HEK293 (cell line): Measurements from ENCODE around the gene LRBA.

ENCODE experiments used
- CTCF ChIA-PET: fragments of 350-600 bp; formaldehyde crosslinking; extraction: SDS; loops from one replicate; lab custom pipeline; 2021; ENCODE audit warnings: antibody characterized with exemption; lab: Yijun Ruan, JAX
- POLR2A ChIA-PET: fragments of 300-600 bp; formaldehyde crosslinking; extraction: SDS; loops from one replicate; lab custom pipeline; 2020; ENCODE audit warnings: antibody characterized with exemption, inconsistent platforms; lab: Yijun Ruan, JAX
- H3K27ac ChIP-seq: fragments of 200-500 bp; sonication (Bioruptor generic); 2 replicates; pipeline ENCODE4 v1.5.1; 2014; ENCODE audit warnings: low read depth, low read length, control low read depth, inconsistent platforms; ENCODE audit errors: extremely low read depth
- H3K36me3 ChIP-seq, 2 experiments: fragments of 200-500 bp in 1 of 2; sonication (Bioruptor generic) in 1 of 2; 1 replicate in 1 of 2; 2 replicates in 1 of 2; pipeline ENCODE4 v1.5.1; 2014 to 2017; ENCODE audit warnings: inconsistent platforms in 2 of 2, low read length in 2 of 2; ENCODE audit not compliant: control insufficient read depth in 2 of 2, insufficient read depth in 1 of 2
- H3K4me1 ChIP-seq: fragments of 200-500 bp; sonication (Bioruptor generic); 2 replicates; pipeline ENCODE4 v1.5.1; 2014; ENCODE audit warnings: mild to moderate bottlenecking, low read length, inconsistent platforms; ENCODE audit not compliant: control insufficient read depth, insufficient read depth
- H3K4me3 ChIP-seq: 2 replicates; pipeline ENCODE4 v1.5.1; 2011; ENCODE audit warnings: low read depth, mild to moderate bottlenecking, control low read depth, low read length, moderate library complexity
- H3K9me3 ChIP-seq: fragments of 200-500 bp; sonication (Bioruptor generic); 2 replicates; pipeline ENCODE4 v1.5.1; 2014; ENCODE audit warnings: low read depth, low read length, inconsistent platforms; ENCODE audit not compliant: control insufficient read depth, insufficient read depth
- EGR2 ChIP-seq: fragments of 450-650 bp; formaldehyde crosslinking; IDR thresholded peaks from 2 replicates; pipeline ENCODE4 v1.5.1; 2016; ENCODE audit warnings: low read depth, missing biosample characterization, missing genetic modification characterization
- GFI1B ChIP-seq: fragments of 450-650 bp; formaldehyde crosslinking; IDR thresholded peaks from 2 replicates; pipeline ENCODE4 v1.5.1; 2016; ENCODE audit warnings: missing biosample characterization, missing genetic modification characterization
- GLI2 ChIP-seq: fragments of 450-650 bp; formaldehyde crosslinking; IDR thresholded peaks from 2 replicates; pipeline ENCODE4; 2017; ENCODE audit warnings: missing biosample characterization, missing genetic modification characterization, low read depth, borderline replicate concordance
- GLI4 ChIP-seq: fragments of 450-650 bp; formaldehyde crosslinking; IDR thresholded peaks from 2 replicates; pipeline ENCODE4 v1.5.1; 2016; ENCODE audit warnings: missing biosample characterization, missing genetic modification characterization
- HOXA7 ChIP-seq: sonication (generic); formaldehyde crosslinking; IDR thresholded peaks from 2 replicates; pipeline ENCODE4 v1.8.1; 2022; ENCODE audit warnings: missing genetic modification reagents, borderline replicate concordance
- KLF1 ChIP-seq: fragments of 450-650 bp; formaldehyde crosslinking; IDR thresholded peaks from 2 replicates; pipeline ENCODE4 v1.5.1; 2016; ENCODE audit warnings: missing biosample characterization, missing genetic modification characterization
- KLF7 ChIP-seq: fragments of 450-650 bp; formaldehyde crosslinking; IDR thresholded peaks from 2 replicates; pipeline ENCODE4 v1.5.1; 2016; ENCODE audit warnings: missing biosample characterization, missing genetic modification characterization, borderline replicate concordance
- SP3 ChIP-seq: fragments of 450-650 bp; formaldehyde crosslinking; IDR thresholded peaks from 2 replicates; pipeline ENCODE4 v1.5.1; 2016; ENCODE audit warnings: missing biosample characterization, missing genetic modification characterization
- ZBTB1 ChIP-seq: fragments of 450-650 bp; formaldehyde crosslinking; IDR thresholded peaks from 2 replicates; pipeline ENCODE4 v1.5.1; 2016; ENCODE audit warnings: missing biosample characterization, missing genetic modification characterization
- ZBTB8A ChIP-seq: fragments of 450-650 bp; formaldehyde crosslinking; IDR thresholded peaks from 2 replicates; pipeline ENCODE4 v1.5.1; 2016; ENCODE audit warnings: missing biosample characterization, missing genetic modification characterization
- ZFP3 ChIP-seq: fragments of 450-650 bp; formaldehyde crosslinking; IDR thresholded peaks from 2 replicates; pipeline ENCODE4 v1.5.1; 2016; ENCODE audit warnings: low read depth, missing biosample characterization, missing genetic modification characterization
- ZNF10 ChIP-seq: fragments of 450-650 bp; formaldehyde crosslinking; IDR thresholded peaks from 2 replicates; pipeline ENCODE4 v1.5.1; 2017; ENCODE audit warnings: missing biosample characterization, missing genetic modification characterization
- ZNF155 ChIP-seq: fragments of 450-650 bp; formaldehyde crosslinking; IDR thresholded peaks from 2 replicates; pipeline ENCODE4 v1.5.1; 2016; ENCODE audit warnings: missing biosample characterization, missing genetic modification characterization
- ZNF175 ChIP-seq: fragments of 450-650 bp; formaldehyde crosslinking; IDR thresholded peaks from 2 replicates; pipeline ENCODE4 v1.5.1; 2016; ENCODE audit warnings: missing biosample characterization, missing genetic modification characterization
- ZNF19 ChIP-seq: fragments of 450-650 bp; formaldehyde crosslinking; IDR thresholded peaks from 2 replicates; pipeline ENCODE4; 2016; ENCODE audit warnings: missing biosample characterization, missing genetic modification characterization, low read depth
- ZNF335 ChIP-seq: fragments of 450-650 bp; formaldehyde crosslinking; conservative IDR thresholded peaks from 2 replicates; pipeline ENCODE4 v1.5.1; 2016; ENCODE audit warnings: missing biosample characterization, missing genetic modification characterization
- ZNF37A ChIP-seq: fragments of 450-650 bp; IDR thresholded peaks from 2 replicates; pipeline ENCODE4 v1.5.1; 2018; ENCODE audit warnings: missing biosample characterization, missing genetic modification characterization
- ZNF391 ChIP-seq: fragments of 450-650 bp; formaldehyde crosslinking; IDR thresholded peaks from 2 replicates; pipeline ENCODE4 v1.5.1; 2016; ENCODE audit warnings: low read depth, missing biosample characterization, missing genetic modification characterization, borderline replicate concordance
- ZNF529 ChIP-seq: fragments of 450-650 bp; formaldehyde crosslinking; IDR thresholded peaks from 2 replicates; pipeline ENCODE4 v1.5.1; 2017; ENCODE audit warnings: missing genetic modification characterization, missing biosample characterization; ENCODE audit not compliant: insufficient replicate concordance
- ZNF530 ChIP-seq: fragments of 450-650 bp; formaldehyde crosslinking; IDR thresholded peaks from 2 replicates; pipeline ENCODE4 v1.5.1; 2016; ENCODE audit warnings: low read depth, missing biosample characterization, missing genetic modification characterization
- ZNF549 ChIP-seq: fragments of 450-650 bp; IDR thresholded peaks from 2 replicates; pipeline ENCODE4 v1.5.1; 2018; ENCODE audit warnings: missing biosample characterization, missing genetic modification characterization, mild to moderate bottlenecking, inconsistent platforms, moderate library complexity
- ZNF623 ChIP-seq: fragments of 450-650 bp; formaldehyde crosslinking; IDR thresholded peaks from 2 replicates; pipeline ENCODE4 v1.5.1; 2016; ENCODE audit warnings: missing biosample characterization, missing genetic modification characterization
- ZNF670 ChIP-seq: fragments of 450-650 bp; formaldehyde crosslinking; IDR thresholded peaks from 2 replicates; pipeline ENCODE4 v1.5.1; 2016; ENCODE audit warnings: missing biosample characterization, missing genetic modification characterization, low read depth
- ZNF707 ChIP-seq: fragments of 450-650 bp; formaldehyde crosslinking; IDR thresholded peaks from 2 replicates; pipeline ENCODE4 v1.5.1; 2016; ENCODE audit warnings: missing biosample characterization, missing genetic modification characterization
- TF ChIP-seq, protein P1 (sequence below): fragments of 450-650 bp; formaldehyde crosslinking; IDR thresholded peaks from 2 replicates; pipeline ENCODE4 v1.5.1; 2016; ENCODE audit warnings: missing biosample characterization, missing genetic modification characterization, borderline replicate concordance
- TF ChIP-seq, protein P2 (sequence below): fragments of 450-650 bp; formaldehyde crosslinking; IDR thresholded peaks from 2 replicates; pipeline ENCODE4 v1.5.1; 2016; ENCODE audit warnings: missing biosample characterization, missing genetic modification characterization
- TF ChIP-seq, protein P3 (sequence below): fragments of 450-650 bp; formaldehyde crosslinking; IDR thresholded peaks from 2 replicates; pipeline ENCODE4 v1.5.1; 2016; ENCODE audit warnings: missing biosample characterization, missing genetic modification characterization, borderline replicate concordance

Gene LRBA

DNA sequence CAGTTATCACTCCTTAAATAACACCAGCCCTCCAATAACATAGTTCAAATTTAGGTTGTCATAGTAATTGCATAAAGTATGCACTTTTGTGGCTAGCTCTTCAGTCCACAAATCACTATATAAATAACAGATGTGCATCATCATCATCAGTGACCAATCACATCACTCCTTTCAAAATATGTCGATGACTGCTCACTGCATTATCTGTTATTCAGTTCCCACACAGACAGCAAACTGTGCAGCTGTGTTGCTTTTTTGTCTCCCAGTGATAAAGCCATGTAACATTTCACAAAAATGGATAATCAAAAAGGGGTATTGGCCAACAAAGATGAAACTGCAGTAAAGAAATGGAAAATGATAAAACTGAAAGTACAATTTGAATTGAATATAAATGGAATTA lies 731.4 kb downstream of the LRBA start:
- 0 out of 2 replicates have a peak, but pooled peaks cover 2% of the 10 kb centered on the region for H3K4me1 ChIP-seq
- POLR2A ChIA-PET, result no interaction called here
- H3K9me3 ChIP-seq, result no peaks in the 10 kb centered on the region
- no peak overlapping the region for H3K27ac ChIP-seq
- no peak for TF ChIP-seq ZNF10 (tag by site-specific recombination)
- no peak for TF ChIP-seq KLF1 (tag by site-specific recombination)
- TF ChIP-seq GLI2, result no peak
- TF ChIP-seq ZNF529 (tag by site-specific recombination), result no peak
- TF ChIP-seq GFI1B (tag by site-specific recombination), result no peak
- no peak for TF ChIP-seq ZNF19 (tag by site-specific recombination)
- TF ChIP-seq, protein P1, sequence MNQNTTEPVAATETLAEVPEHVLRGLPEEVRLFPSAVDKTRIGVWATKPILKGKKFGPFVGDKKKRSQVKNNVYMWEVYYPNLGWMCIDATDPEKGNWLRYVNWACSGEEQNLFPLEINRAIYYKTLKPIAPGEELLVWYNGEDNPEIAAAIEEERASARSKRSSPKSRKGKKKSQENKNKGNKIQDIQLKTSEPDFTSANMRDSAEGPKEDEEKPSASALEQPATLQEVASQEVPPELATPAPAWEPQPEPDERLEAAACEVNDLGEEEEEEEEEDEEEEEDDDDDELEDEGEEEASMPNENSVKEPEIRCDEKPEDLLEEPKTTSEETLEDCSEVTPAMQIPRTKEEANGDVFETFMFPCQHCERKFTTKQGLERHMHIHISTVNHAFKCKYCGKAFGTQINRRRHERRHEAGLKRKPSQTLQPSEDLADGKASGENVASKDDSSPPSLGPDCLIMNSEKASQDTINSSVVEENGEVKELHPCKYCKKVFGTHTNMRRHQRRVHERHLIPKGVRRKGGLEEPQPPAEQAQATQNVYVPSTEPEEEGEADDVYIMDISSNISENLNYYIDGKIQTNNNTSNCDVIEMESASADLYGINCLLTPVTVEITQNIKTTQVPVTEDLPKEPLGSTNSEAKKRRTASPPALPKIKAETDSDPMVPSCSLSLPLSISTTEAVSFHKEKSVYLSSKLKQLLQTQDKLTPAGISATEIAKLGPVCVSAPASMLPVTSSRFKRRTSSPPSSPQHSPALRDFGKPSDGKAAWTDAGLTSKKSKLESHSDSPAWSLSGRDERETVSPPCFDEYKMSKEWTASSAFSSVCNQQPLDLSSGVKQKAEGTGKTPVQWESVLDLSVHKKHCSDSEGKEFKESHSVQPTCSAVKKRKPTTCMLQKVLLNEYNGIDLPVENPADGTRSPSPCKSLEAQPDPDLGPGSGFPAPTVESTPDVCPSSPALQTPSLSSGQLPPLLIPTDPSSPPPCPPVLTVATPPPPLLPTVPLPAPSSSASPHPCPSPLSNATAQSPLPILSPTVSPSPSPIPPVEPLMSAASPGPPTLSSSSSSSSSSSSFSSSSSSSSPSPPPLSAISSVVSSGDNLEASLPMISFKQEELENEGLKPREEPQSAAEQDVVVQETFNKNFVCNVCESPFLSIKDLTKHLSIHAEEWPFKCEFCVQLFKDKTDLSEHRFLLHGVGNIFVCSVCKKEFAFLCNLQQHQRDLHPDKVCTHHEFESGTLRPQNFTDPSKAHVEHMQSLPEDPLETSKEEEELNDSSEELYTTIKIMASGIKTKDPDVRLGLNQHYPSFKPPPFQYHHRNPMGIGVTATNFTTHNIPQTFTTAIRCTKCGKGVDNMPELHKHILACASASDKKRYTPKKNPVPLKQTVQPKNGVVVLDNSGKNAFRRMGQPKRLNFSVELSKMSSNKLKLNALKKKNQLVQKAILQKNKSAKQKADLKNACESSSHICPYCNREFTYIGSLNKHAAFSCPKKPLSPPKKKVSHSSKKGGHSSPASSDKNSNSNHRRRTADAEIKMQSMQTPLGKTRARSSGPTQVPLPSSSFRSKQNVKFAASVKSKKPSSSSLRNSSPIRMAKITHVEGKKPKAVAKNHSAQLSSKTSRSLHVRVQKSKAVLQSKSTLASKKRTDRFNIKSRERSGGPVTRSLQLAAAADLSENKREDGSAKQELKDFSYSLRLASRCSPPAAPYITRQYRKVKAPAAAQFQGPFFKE (tag by site-specific recombination), result no peak
- no peak for TF ChIP-seq ZBTB1
- TF ChIP-seq ZNF37A (tag by site-specific recombination), result no peak
- no peak for TF ChIP-seq ZNF623
- TF ChIP-seq ZNF670 (tag by site-specific recombination), result no peak
- TF ChIP-seq HOXA7, result no peak
- no peak for TF ChIP-seq GLI4
- no peak for TF ChIP-seq ZNF707 (tag by site-specific recombination)
- TF ChIP-seq SP3 (tag by site-specific recombination), result no peak
- no peak for TF ChIP-seq KLF7 (tag by site-specific recombination)
- TF ChIP-seq ZNF155 (tag by site-specific recombination), result no peak
- TF ChIP-seq, all 188 proteins: peak for 0
- no peak overlapping the region for H3K4me3 ChIP-seq
- CTCF ChIA-PET, result interaction anchor here (0.5 to 0.6 kb wide), 2 partner anchors 14 to 777 kb away, joined by 3 to 4 read pairs; no protein-coding TSS in a partner anchor
- H3K36me3 ChIP-seq, result no peaks in the 10 kb centered on the region

DNA sequence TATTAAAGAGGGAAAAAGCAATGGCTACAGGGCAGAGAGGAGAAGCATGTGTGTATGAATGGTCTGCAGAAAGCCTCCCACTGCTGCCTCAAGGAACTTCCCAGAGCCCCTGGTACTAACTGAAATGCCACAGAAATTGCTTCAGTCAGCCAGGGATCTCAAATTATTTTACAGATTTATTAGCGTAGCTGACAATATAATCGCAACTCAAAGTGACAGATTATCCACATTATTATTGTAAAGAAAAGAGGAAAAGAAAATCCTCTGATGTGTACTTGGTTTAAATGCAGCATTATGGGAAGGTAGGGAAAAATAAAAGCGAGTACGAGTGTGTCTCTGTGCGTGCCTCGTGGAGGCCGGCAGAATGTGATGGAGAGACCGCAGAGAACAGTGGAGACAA lies 734.1 kb downstream of the LRBA start:
- no peaks in the 10 kb centered on the region for H3K9me3 ChIP-seq
- H3K36me3 ChIP-seq, result no peaks in the 10 kb centered on the region
- H3K27ac ChIP-seq, result no peak overlapping the region
- H3K4me1 ChIP-seq, result 0 out of 2 replicates have a peak, but pooled peaks cover 2% of the 10 kb centered on the region
- no peak overlapping the region for H3K4me3 ChIP-seq
- ChIA-PET POLR2A (no interaction called here), CTCF (interaction anchor here (0.9 kb wide), 1 partner anchor 681 kb away, joined by 3 read pairs; no protein-coding TSS in a partner anchor)
- TF ChIP-seq ZNF530 (tag by site-specific recombination) (no peak), EGR2 (tag by site-specific recombination) (no peak), ZNF549 (tag by site-specific recombination) (no peak), ZNF391 (tag by site-specific recombination) (no peak), ZNF175 (tag by site-specific recombination) (no peak), ZNF335 (tag by site-specific recombination) (no peak), ZBTB8A (tag by site-specific recombination) (no peak), ZFP3 (tag by site-specific recombination) (no peak), KLF7 (tag by site-specific recombination) (no peak)
- TF ChIP-seq, protein P2, sequence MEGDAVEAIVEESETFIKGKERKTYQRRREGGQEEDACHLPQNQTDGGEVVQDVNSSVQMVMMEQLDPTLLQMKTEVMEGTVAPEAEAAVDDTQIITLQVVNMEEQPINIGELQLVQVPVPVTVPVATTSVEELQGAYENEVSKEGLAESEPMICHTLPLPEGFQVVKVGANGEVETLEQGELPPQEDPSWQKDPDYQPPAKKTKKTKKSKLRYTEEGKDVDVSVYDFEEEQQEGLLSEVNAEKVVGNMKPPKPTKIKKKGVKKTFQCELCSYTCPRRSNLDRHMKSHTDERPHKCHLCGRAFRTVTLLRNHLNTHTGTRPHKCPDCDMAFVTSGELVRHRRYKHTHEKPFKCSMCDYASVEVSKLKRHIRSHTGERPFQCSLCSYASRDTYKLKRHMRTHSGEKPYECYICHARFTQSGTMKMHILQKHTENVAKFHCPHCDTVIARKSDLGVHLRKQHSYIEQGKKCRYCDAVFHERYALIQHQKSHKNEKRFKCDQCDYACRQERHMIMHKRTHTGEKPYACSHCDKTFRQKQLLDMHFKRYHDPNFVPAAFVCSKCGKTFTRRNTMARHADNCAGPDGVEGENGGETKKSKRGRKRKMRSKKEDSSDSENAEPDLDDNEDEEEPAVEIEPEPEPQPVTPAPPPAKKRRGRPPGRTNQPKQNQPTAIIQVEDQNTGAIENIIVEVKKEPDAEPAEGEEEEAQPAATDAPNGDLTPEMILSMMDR (tag by site-specific recombination), result no peak
- TF ChIP-seq, protein P3, sequence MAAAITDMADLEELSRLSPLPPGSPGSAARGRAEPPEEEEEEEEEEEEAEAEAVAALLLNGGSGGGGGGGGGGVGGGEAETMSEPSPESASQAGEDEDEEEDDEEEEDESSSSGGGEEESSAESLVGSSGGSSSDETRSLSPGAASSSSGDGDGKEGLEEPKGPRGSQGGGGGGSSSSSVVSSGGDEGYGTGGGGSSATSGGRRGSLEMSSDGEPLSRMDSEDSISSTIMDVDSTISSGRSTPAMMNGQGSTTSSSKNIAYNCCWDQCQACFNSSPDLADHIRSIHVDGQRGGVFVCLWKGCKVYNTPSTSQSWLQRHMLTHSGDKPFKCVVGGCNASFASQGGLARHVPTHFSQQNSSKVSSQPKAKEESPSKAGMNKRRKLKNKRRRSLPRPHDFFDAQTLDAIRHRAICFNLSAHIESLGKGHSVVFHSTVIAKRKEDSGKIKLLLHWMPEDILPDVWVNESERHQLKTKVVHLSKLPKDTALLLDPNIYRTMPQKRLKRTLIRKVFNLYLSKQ (tag by site-specific recombination), result no peak
